ENCODE data around the gene PLEKHD1. TPM values are rescaled to one million over a fixed set of nuclear protein-coding genes. Genes with fewer than 3 reads are reported as not detected.

PLEKHD1 gene
- total and polyA plus RNA-seq, 2 donors (not counting 1 experiment from before 2014, with no cell fraction given): under 0.01 to 0.01 TPM

- H3K9ac ChIP-seq (ENCODE audit: insufficient read depth, low read length): no peak overlapping the region
- H3K27ac ChIP-seq (ENCODE audit: insufficient read depth, low read length): no peak overlapping the region
- H4K20me1 ChIP-seq (ENCODE audit: control insufficient read depth, extremely low read depth, insufficient read depth, low read length): no peaks in the 10 kb centered on the region
- no peaks in the 10 kb centered on the region for H3K4me1 ChIP-seq (ENCODE audit: control insufficient read depth, extremely low read depth, insufficient read depth, low read length)
- no peak for DNase-seq (ENCODE audit: low read depth in 2 of 2)
- H3K9me3 ChIP-seq (ENCODE audit: control insufficient read depth, insufficient read depth, low read depth, low read length): no peaks in the 10 kb centered on the region
- TF ChIP-seq EZH2 (IDR thresholded peaks at IDR 0.05; ENCODE audit: low read length, missing control alignments) (no peak), CTCF (conservative IDR thresholded peaks at IDR 0.05 in 1 of 2, IDR thresholded peaks at IDR 0.05 in 1 of 2; ENCODE audit: low read depth in 1 of 2, low read length in 2 of 2) (no peak)
- no peaks in the 10 kb centered on the region for H3K36me3 ChIP-seq (ENCODE audit: control insufficient read depth, insufficient read depth, low read length)
- H3K4me2 ChIP-seq (ENCODE audit: extremely low read depth, insufficient read depth, low read length): no peak overlapping the region
- H3K4me3 ChIP-seq (replicated peaks in 1 of 4; ENCODE audit: control extremely low read depth in 1 of 4, insufficient read depth in 1 of 4, low read depth in 3 of 4, low read length in 4 of 4): no peak overlapping the region
- H2AFZ ChIP-seq (ENCODE audit: low read length): no peak overlapping the region
- H3K79me2 ChIP-seq (ENCODE audit: control insufficient read depth, insufficient read depth, low read length): no peaks in the 10 kb centered on the region
- no peaks in the 10 kb centered on the region for H3K27me3 ChIP-seq (ENCODE audit: control insufficient read depth, insufficient read depth, low read length)
Measured at GRCh38 chr14:69471436-69471835, 13.1 kb upstream of the PLEKHD1 start.

- H3K4me1 ChIP-seq (ENCODE audit: control insufficient read depth, extremely low read depth, insufficient read depth, low read length): no peaks in the 10 kb centered on the region
- H3K9me3 ChIP-seq (ENCODE audit: control insufficient read depth, insufficient read depth, low read depth, low read length): no peaks in the 10 kb centered on the region
Measured at GRCh38 chr14:69471916-69472315, 12.6 kb upstream of the PLEKHD1 start.

GRCh38 chr14:69473260-69473659 lies 11.3 kb upstream of the PLEKHD1 start:
- no peak overlapping the region for H3K4me3 ChIP-seq (replicated peaks in 1 of 4; ENCODE audit: control extremely low read depth in 1 of 4, insufficient read depth in 1 of 4, low read depth in 3 of 4, low read length in 4 of 4)
- H3K4me2 ChIP-seq (ENCODE audit: extremely low read depth, insufficient read depth, low read length): no peak overlapping the region
- H4K20me1 ChIP-seq (ENCODE audit: control insufficient read depth, extremely low read depth, insufficient read depth, low read length): no peaks in the 10 kb centered on the region
- TF ChIP-seq CTCF (conservative IDR thresholded peaks at IDR 0.05 in 1 of 2, IDR thresholded peaks at IDR 0.05 in 1 of 2; ENCODE audit: low read depth in 1 of 2, low read length in 2 of 2) (no peak), EZH2 (IDR thresholded peaks at IDR 0.05; ENCODE audit: low read length, missing control alignments) (no peak)
- no peaks in the 10 kb centered on the region for H3K4me1 ChIP-seq (ENCODE audit: control insufficient read depth, extremely low read depth, insufficient read depth, low read length)
- no peaks in the 10 kb centered on the region for H3K27me3 ChIP-seq (ENCODE audit: control insufficient read depth, insufficient read depth, low read length)
- DNase-seq (ENCODE audit: low read depth in 2 of 2): no peak
- no peak overlapping the region for H3K27ac ChIP-seq (ENCODE audit: insufficient read depth, low read length)
- H3K9ac ChIP-seq (ENCODE audit: insufficient read depth, low read length): no peak overlapping the region
- no peaks in the 10 kb centered on the region for H3K9me3 ChIP-seq (ENCODE audit: control insufficient read depth, insufficient read depth, low read depth, low read length)
- no peak overlapping the region for H2AFZ ChIP-seq (ENCODE audit: low read length)
- H3K79me2 ChIP-seq (ENCODE audit: control insufficient read depth, insufficient read depth, low read length): no peaks in the 10 kb centered on the region
- no peaks in the 10 kb centered on the region for H3K36me3 ChIP-seq (ENCODE audit: control insufficient read depth, insufficient read depth, low read length)

More at GRCh38 chr14:69471916-69472315, 12.6 kb upstream of the PLEKHD1 start:
- Histone ChIP-seq H2AFZ (ENCODE audit: low read length) (no peak overlapping the region), H4K20me1 (ENCODE audit: control insufficient read depth, extremely low read depth, insufficient read depth, low read length) (no peaks in the 10 kb centered on the region), H3K9ac (ENCODE audit: insufficient read depth, low read length) (no peak overlapping the region), H3K79me2 (ENCODE audit: control insufficient read depth, insufficient read depth, low read length) (no peaks in the 10 kb centered on the region), H3K27me3 (ENCODE audit: control insufficient read depth, insufficient read depth, low read length) (no peaks in the 10 kb centered on the region), H3K36me3 (ENCODE audit: control insufficient read depth, insufficient read depth, low read length) (no peaks in the 10 kb centered on the region), H3K27ac (ENCODE audit: insufficient read depth, low read length) (no peak overlapping the region), H3K4me2 (ENCODE audit: extremely low read depth, insufficient read depth, low read length) (no peak overlapping the region), H3K4me3 (replicated peaks in 1 of 4; ENCODE audit: control extremely low read depth in 1 of 4, insufficient read depth in 1 of 4, low read depth in 3 of 4, low read length in 4 of 4) (no peak overlapping the region)
- no peak for TF ChIP-seq EZH2 (IDR thresholded peaks at IDR 0.05; ENCODE audit: low read length, missing control alignments)
- TF ChIP-seq CTCF (conservative IDR thresholded peaks at IDR 0.05 in 1 of 2, IDR thresholded peaks at IDR 0.05 in 1 of 2; ENCODE audit: low read depth in 1 of 2, low read length in 2 of 2): no peak
- no peak for DNase-seq (ENCODE audit: low read depth in 2 of 2)

Measured in fibroblast of lung (primary cell).